WTC11 (cell line): Measurements from ENCODE around the gene P3H1. TPM values are rescaled to one million over a fixed set of nuclear protein-coding genes. Genes with fewer than 3 reads are reported as not detected.

ENCODE experiments used
- ATAC-seq: fragments of 200-7000 bp; cut with Tn5 transposase; 2 replicates; pipeline ENCODE4 v1.10.0; 2021; ENCODE audit warnings: mild to moderate bottlenecking, moderate library complexity
- CTCF ChIA-PET: fragments of 300-600 bp; sonication (Branson Sonifier 250); formaldehyde crosslinking; loops from one replicate; lab custom pipeline; 2021; ENCODE audit warnings: antibody characterized with exemption; lab: Charles Lee
- POLR2A ChIA-PET: fragments of 350-600 bp; sonication (Branson Sonifier 250); formaldehyde crosslinking; loops from one replicate; lab custom pipeline; 2021; ENCODE audit warnings: antibody characterized with exemption; lab: Charles Lee
- DNase-seq: peaks from one replicate; pipeline ENCODE4 v3.0.0; 2021; ENCODE audit warnings: low spot score
- H3K27ac Mint-ChIP-seq: 2 replicates; pipeline ENCODE4 v1.8.0; 2021; ENCODE audit warnings: mixed read lengths
- H3K27me3 Mint-ChIP-seq: 2 replicates; pipeline ENCODE4 v1.8.0; 2021; ENCODE audit warnings: low read depth, mild to moderate bottlenecking, moderate library complexity, mixed read lengths
- H3K36me3 Mint-ChIP-seq: 2 replicates; pipeline ENCODE4 v1.8.0; 2021; ENCODE audit warnings: mixed read lengths
- H3K4me1 Mint-ChIP-seq: 2 replicates; pipeline ENCODE4 v1.8.0; 2022; ENCODE audit warnings: mixed read lengths
- H3K4me3 Mint-ChIP-seq: 2 replicates; pipeline ENCODE4 v1.8.0; 2021; ENCODE audit warnings: mild to moderate bottlenecking, moderate library complexity, mixed read lengths
- H3K9me3 Mint-ChIP-seq: 2 replicates; pipeline ENCODE4 v1.8.0; 2021; ENCODE audit warnings: mixed read lengths
- ATF1 ChIP-seq: sonication (generic); formaldehyde crosslinking; IDR thresholded peaks from 2 replicates; pipeline ENCODE4 v1.8.1; 2023; ENCODE audit warnings: mild to moderate bottlenecking, moderate library complexity, missing genetic modification reagents
- CREB1 ChIP-seq: sonication (generic); formaldehyde crosslinking; IDR thresholded peaks from 2 replicates; pipeline ENCODE4 v1.8.0; 2023; ENCODE audit warnings: mild to moderate bottlenecking, missing genetic modification reagents
- EMX1 ChIP-seq: fragments of 250-450 bp; sonication (Bioruptor Pico); IDR thresholded peaks from 2 replicates; pipeline ENCODE4 v1.8.0; 2021; ENCODE audit warnings: mild to moderate bottlenecking
- GABPB1 ChIP-seq: sonication (generic); formaldehyde crosslinking; IDR thresholded peaks from 2 replicates; pipeline ENCODE4 v1.8.1; 2023; ENCODE audit warnings: mild to moderate bottlenecking, missing genetic modification reagents
- IRF2 ChIP-seq: sonication (generic); formaldehyde crosslinking; IDR thresholded peaks from 2 replicates; pipeline ENCODE4 v1.8.0; 2022; ENCODE audit warnings: low read depth, missing genetic modification reagents, borderline replicate concordance
- JUN ChIP-seq: sonication (generic); formaldehyde crosslinking; IDR thresholded peaks from 2 replicates; pipeline ENCODE4 v1.8.0; 2023; ENCODE audit warnings: mild to moderate bottlenecking, missing genetic modification reagents
- MXD4 ChIP-seq: fragments of 250-450 bp; sonication (Bioruptor Pico); IDR thresholded peaks from 2 replicates; pipeline ENCODE4 v1.8.0; 2021; ENCODE audit warnings: mild to moderate bottlenecking, moderate library complexity, borderline replicate concordance
- NR3C1 ChIP-seq: sonication (generic); formaldehyde crosslinking; conservative IDR thresholded peaks from 2 replicates; pipeline ENCODE4 v1.8.1; 2023; ENCODE audit warnings: low read depth, mild to moderate bottlenecking, missing genetic modification reagents
- OVOL2 ChIP-seq: fragments of 250-450 bp; sonication (Bioruptor Pico); IDR thresholded peaks from 2 replicates; pipeline ENCODE4 v1.9.0; 2021; ENCODE audit warnings: mild to moderate bottlenecking, borderline replicate concordance
- RORB ChIP-seq: fragments of 250-450 bp; sonication (Bioruptor Pico); IDR thresholded peaks from 2 replicates; pipeline ENCODE4 v1.9.0; 2021; ENCODE audit warnings: mild to moderate bottlenecking
- SP1 ChIP-seq: sonication (generic); formaldehyde crosslinking; conservative IDR thresholded peaks from 2 replicates; pipeline ENCODE4 v1.8.1; 2022; ENCODE audit warnings: missing genetic modification reagents
- ZNF121 ChIP-seq: sonication (generic); formaldehyde crosslinking; IDR thresholded peaks from 2 replicates; pipeline ENCODE4 v1.8.0; 2023; ENCODE audit warnings: missing genetic modification reagents
- ZNF219 ChIP-seq: sonication (generic); formaldehyde crosslinking; IDR thresholded peaks from 2 replicates; pipeline ENCODE4 v1.8.0; 2023; ENCODE audit warnings: missing genetic modification reagents, mild to moderate bottlenecking, borderline replicate concordance
- ZNF263 ChIP-seq: sonication (generic); formaldehyde crosslinking; IDR thresholded peaks from 2 replicates; pipeline ENCODE4 v1.8.1; 2022; ENCODE audit warnings: low read depth, mild to moderate bottlenecking, moderate library complexity, missing genetic modification reagents
- total RNA-seq: library from RNA; stranded (reverse); gene quantifications from 3 replicates; pipeline ENCODE4 v1.2.3, GENCODE V29; 2021
- TF ChIP-seq, protein P1 (sequence below): sonication (generic); formaldehyde crosslinking; IDR thresholded peaks from 2 replicates; pipeline ENCODE4 v1.8.1; 2023; ENCODE audit warnings: mild to moderate bottlenecking, missing genetic modification reagents, borderline replicate concordance
- TF ChIP-seq, protein P2 (sequence below): fragments of 200-600 bp; IDR thresholded peaks from 2 replicates; pipeline ENCODE4 v1.8.0; 2022; ENCODE audit warnings: antibody characterized with exemption
- TF ChIP-seq, protein P3 (sequence below): fragments of 250-450 bp; sonication (Bioruptor Pico); IDR thresholded peaks from 2 replicates; pipeline ENCODE4 v1.9.0; 2021; ENCODE audit warnings: mild to moderate bottlenecking
- TF ChIP-seq, protein P4 (sequence below): sonication (generic); formaldehyde crosslinking; IDR thresholded peaks from 2 replicates; pipeline ENCODE4 v1.8.0; 2022; ENCODE audit warnings: mild to moderate bottlenecking, missing genetic modification reagents
- TF ChIP-seq, protein P5 (sequence below): sonication (generic); formaldehyde crosslinking; IDR thresholded peaks from 2 replicates; pipeline ENCODE4 v1.8.1; 2022; ENCODE audit warnings: missing genetic modification reagents, borderline replicate concordance

P3H1 gene
- total RNA-seq, 1 experiment from 2014 or later = 95.1 TPM

DNA sequence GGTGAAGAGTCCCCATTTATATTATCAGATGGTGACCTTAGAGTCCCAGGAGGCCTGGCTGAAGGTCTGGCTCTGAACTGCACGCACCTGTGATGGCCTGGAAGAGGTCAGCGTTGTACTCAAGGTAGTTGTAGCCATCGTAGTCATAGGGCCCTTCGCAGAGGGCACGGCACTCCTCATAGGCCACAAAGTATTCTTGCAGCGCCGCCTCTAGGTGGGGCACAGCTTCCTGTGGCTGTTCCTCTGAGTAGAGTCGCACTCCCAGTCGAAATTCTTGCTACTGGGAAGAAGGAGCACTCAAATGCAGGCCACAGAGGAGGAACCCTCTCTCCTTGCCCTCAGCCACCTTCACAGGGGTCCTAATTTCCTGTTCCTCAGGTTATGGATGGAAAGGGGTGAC, 7.7 kb downstream of the P3H1 start (continued):
- TF ChIP-seq, protein P1, sequence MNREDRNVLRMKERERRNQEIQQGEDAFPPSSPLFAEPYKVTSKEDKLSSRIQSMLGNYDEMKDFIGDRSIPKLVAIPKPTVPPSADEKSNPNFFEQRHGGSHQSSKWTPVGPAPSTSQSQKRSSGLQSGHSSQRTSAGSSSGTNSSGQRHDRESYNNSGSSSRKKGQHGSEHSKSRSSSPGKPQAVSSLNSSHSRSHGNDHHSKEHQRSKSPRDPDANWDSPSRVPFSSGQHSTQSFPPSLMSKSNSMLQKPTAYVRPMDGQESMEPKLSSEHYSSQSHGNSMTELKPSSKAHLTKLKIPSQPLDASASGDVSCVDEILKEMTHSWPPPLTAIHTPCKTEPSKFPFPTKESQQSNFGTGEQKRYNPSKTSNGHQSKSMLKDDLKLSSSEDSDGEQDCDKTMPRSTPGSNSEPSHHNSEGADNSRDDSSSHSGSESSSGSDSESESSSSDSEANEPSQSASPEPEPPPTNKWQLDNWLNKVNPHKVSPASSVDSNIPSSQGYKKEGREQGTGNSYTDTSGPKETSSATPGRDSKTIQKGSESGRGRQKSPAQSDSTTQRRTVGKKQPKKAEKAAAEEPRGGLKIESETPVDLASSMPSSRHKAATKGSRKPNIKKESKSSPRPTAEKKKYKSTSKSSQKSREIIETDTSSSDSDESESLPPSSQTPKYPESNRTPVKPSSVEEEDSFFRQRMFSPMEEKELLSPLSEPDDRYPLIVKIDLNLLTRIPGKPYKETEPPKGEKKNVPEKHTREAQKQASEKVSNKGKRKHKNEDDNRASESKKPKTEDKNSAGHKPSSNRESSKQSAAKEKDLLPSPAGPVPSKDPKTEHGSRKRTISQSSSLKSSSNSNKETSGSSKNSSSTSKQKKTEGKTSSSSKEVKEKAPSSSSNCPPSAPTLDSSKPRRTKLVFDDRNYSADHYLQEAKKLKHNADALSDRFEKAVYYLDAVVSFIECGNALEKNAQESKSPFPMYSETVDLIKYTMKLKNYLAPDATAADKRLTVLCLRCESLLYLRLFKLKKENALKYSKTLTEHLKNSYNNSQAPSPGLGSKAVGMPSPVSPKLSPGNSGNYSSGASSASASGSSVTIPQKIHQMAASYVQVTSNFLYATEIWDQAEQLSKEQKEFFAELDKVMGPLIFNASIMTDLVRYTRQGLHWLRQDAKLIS = no peak
- TF ChIP-seq JUN (CRISPR knock-in tag) (no peak), RORB (no peak), EMX1 (CRISPR knock-in tag) (no peak), GABPB1 (CRISPR knock-in tag) (no peak)
- TF ChIP-seq, protein P2, sequence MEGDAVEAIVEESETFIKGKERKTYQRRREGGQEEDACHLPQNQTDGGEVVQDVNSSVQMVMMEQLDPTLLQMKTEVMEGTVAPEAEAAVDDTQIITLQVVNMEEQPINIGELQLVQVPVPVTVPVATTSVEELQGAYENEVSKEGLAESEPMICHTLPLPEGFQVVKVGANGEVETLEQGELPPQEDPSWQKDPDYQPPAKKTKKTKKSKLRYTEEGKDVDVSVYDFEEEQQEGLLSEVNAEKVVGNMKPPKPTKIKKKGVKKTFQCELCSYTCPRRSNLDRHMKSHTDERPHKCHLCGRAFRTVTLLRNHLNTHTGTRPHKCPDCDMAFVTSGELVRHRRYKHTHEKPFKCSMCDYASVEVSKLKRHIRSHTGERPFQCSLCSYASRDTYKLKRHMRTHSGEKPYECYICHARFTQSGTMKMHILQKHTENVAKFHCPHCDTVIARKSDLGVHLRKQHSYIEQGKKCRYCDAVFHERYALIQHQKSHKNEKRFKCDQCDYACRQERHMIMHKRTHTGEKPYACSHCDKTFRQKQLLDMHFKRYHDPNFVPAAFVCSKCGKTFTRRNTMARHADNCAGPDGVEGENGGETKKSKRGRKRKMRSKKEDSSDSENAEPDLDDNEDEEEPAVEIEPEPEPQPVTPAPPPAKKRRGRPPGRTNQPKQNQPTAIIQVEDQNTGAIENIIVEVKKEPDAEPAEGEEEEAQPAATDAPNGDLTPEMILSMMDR = no peak
- TF ChIP-seq, all 79 proteins: peak for 0

DNA sequence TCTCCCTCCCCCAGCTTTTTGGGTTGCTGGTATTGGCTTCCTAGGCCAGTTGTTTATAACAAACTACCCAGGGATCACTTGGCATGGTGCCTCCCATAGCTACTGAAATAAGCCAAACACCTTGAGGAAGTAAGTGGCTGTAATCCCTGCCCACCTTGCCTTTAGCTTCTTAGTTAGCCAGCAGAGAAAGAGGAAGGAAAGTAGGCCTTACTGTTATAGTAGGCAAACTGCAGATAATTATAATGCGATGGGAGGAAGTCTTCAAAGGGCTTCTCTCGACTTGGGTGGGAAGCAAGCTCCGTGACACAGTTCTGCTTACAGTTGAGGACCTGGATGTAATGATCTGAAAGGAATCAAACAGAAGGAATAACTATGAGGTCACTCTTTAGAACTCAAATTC, 8.2 kb downstream of the P3H1 start:
- H3K36me3 Mint-ChIP-seq = peaks cover 58% of the 10 kb centered on the region
- peaks cover 2% of the 10 kb centered on the region for H3K4me1 Mint-ChIP-seq
- no peaks in the 10 kb centered on the region for H3K9me3 Mint-ChIP-seq
- no peak for DNase-seq
- H3K4me3 Mint-ChIP-seq = no peak overlapping the region
- ATAC-seq = no peak
- POLR2A ChIA-PET = no interaction called here
- H3K27me3 Mint-ChIP-seq = no peaks in the 10 kb centered on the region
- CTCF ChIA-PET = interaction anchor here (1.0 to 1.9 kb wide), 5 partner anchors 9 to 247 kb away, joined by 3 to 11 read pairs (median 5); partner anchors contain the start of genes C1orf50, CLDN19 and P3H1
- no peak for TF ChIP-seq NR3C1 (CRISPR knock-in tag)
- TF ChIP-seq ATF1 = no peak
- TF ChIP-seq, protein P3, sequence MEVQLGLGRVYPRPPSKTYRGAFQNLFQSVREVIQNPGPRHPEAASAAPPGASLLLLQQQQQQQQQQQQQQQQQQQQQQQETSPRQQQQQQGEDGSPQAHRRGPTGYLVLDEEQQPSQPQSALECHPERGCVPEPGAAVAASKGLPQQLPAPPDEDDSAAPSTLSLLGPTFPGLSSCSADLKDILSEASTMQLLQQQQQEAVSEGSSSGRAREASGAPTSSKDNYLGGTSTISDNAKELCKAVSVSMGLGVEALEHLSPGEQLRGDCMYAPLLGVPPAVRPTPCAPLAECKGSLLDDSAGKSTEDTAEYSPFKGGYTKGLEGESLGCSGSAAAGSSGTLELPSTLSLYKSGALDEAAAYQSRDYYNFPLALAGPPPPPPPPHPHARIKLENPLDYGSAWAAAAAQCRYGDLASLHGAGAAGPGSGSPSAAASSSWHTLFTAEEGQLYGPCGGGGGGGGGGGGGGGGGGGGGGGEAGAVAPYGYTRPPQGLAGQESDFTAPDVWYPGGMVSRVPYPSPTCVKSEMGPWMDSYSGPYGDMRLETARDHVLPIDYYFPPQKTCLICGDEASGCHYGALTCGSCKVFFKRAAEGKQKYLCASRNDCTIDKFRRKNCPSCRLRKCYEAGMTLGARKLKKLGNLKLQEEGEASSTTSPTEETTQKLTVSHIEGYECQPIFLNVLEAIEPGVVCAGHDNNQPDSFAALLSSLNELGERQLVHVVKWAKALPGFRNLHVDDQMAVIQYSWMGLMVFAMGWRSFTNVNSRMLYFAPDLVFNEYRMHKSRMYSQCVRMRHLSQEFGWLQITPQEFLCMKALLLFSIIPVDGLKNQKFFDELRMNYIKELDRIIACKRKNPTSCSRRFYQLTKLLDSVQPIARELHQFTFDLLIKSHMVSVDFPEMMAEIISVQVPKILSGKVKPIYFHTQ = no peak
- TF ChIP-seq, protein P4, sequence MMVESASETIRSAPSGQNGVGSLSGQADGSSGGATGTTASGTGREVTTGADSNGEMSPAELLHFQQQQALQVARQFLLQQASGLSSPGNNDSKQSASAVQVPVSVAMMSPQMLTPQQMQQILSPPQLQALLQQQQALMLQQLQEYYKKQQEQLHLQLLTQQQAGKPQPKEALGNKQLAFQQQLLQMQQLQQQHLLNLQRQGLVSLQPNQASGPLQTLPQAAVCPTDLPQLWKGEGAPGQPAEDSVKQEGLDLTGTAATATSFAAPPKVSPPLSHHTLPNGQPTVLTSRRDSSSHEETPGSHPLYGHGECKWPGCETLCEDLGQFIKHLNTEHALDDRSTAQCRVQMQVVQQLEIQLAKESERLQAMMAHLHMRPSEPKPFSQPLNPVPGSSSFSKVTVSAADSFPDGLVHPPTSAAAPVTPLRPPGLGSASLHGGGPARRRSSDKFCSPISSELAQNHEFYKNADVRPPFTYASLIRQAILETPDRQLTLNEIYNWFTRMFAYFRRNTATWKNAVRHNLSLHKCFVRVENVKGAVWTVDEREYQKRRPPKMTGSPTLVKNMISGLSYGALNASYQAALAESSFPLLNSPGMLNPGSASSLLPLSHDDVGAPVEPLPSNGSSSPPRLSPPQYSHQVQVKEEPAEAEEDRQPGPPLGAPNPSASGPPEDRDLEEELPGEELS (CRISPR knock-in tag) = no peak
- no peak for TF ChIP-seq ZNF263 (CRISPR knock-in tag)
- no peak for TF ChIP-seq MXD4 (CRISPR knock-in tag)
- no peak for TF ChIP-seq OVOL2 (CRISPR knock-in tag)
- TF ChIP-seq SP1 (CRISPR knock-in tag) = no peak
- TF ChIP-seq ZNF219 (CRISPR knock-in tag) = no peak
- no peak for TF ChIP-seq IRF2
- no peak for TF ChIP-seq CREB1 (CRISPR knock-in tag)
- TF ChIP-seq, protein P5, sequence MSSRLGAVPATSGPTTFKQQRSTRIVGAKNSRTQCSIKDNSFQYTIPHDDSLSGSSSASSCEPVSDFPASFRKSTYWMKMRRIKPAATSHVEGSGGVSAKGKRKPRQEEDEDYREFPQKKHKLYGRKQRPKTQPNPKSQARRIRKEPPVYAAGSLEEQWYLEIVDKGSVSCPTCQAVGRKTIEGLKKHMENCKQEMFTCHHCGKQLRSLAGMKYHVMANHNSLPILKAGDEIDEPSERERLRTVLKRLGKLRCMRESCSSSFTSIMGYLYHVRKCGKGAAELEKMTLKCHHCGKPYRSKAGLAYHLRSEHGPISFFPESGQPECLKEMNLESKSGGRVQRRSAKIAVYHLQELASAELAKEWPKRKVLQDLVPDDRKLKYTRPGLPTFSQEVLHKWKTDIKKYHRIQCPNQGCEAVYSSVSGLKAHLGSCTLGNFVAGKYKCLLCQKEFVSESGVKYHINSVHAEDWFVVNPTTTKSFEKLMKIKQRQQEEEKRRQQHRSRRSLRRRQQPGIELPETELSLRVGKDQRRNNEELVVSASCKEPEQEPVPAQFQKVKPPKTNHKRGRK (CRISPR knock-in tag) = no peak
- TF ChIP-seq ZNF121 (CRISPR knock-in tag) = no peak
- no peak overlapping the region for H3K27ac Mint-ChIP-seq
